HK-2 (cell line): ENCODE results near the gene IRF2.

Source experiments
- DNase-seq: peaks from one replicate; pipeline ENCODE4 v3.0.0-alpha.2; 2018; ENCODE audit not compliant: unreplicated experiment

Gene IRF2

GRCh38 chr4:184474263-184475095 lies at the start of gene IRF2:
Gene IRF2, minus strand, starts transcription at chr4:184474550. Its CDS starts 45,486 bp downstream, at chr4:184429064.
- DNase-seq: peak; percentile 96

DNA sequence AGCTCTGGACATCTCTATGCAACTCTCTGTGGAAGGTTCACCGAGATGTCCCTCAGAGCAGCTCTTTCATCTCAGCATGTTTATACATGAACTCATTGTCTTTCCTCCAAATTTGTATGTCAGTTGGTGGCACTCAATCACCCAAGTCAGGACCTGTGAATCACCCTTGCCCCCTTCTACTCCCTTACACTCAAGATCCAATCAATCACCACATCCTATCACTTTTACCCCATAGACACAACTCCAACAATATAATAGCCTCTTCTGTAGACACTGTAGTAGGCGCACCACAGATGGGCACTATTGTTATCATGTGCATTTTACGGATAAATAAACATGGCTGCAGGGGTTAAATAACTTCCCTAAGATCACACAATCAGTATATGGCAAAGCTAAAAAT lies 41.3 kb upstream of the IRF2 start:
- no peak for DNase-seq

- DNase-seq: peak; percentile 43
Measured at GRCh38 chr4:184514121-184514988, 40.0 kb upstream of the IRF2 start.

DNA sequence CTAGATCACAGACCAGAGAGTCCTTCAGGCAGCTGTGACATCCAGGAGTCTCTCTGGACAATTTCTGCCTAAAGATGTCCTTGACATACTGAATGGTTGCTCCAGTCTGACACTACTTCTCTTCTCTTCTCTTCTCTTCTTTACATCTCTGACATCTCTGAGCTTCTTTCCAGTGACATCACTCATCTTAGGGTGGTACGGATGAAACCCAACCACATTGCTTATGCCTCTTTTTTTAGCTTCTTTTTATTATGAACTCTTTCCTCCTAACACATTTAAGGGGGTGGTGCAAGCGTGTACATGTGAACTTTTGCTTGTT lies 39.4 kb upstream of the IRF2 start:
- DNase-seq: no peak

- DNase-seq: no peak
Measured at GRCh38 chr4:184511156-184511555, 36.8 kb upstream of the IRF2 start.

DNA sequence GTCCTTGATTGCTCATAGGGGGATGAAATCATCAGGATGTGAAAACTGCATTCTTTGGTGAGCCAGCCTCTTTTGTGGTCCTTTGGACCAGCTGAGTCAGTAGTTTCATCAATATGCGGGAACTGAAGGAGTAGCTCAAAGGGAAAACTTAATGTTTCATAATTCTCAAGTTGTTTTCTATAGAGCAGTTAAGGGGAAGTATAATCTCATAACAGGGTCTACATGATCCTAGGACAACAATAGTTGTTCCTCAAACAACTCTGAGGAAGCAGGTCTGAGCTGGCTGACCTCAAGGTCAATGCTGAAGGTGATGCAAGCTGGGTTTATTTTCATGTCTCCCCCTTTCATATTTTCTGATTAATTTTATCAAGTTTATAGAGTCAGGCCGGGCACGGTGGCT lies 36.1 kb upstream of the IRF2 start:
- DNase-seq: no peak

- no peak for DNase-seq
Measured at GRCh38 chr4:184506527-184507121, 32.3 kb upstream of the IRF2 start.

DNA sequence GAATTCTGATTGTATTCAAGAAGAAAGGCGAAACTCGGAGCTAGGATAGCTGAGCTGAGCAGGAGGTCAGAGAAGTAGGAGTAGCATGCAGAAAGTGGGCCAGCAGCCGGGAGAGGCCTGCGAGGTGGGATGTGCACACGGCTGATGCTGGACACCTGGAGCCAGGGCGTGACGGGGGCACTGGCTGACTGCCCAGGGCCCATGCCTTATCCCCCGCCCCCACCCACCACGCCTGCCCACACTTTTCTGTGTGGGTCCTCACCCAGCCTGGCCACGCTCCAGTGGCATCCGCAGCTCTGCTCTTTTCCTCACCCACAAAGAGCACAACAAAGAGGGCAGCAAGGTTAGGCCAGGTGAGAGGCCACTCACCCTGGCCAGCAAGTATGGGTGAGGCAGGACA lies 30.0 kb upstream of the IRF2 start:
- DNase-seq: no peak

- DNase-seq: no peak
Measured at GRCh38 chr4:184503869-184504300, 29.5 kb upstream of the IRF2 start.

GRCh38 chr4:184500748-184501589 lies 26.6 kb upstream of the IRF2 start:
- DNase-seq: no peak

DNA sequence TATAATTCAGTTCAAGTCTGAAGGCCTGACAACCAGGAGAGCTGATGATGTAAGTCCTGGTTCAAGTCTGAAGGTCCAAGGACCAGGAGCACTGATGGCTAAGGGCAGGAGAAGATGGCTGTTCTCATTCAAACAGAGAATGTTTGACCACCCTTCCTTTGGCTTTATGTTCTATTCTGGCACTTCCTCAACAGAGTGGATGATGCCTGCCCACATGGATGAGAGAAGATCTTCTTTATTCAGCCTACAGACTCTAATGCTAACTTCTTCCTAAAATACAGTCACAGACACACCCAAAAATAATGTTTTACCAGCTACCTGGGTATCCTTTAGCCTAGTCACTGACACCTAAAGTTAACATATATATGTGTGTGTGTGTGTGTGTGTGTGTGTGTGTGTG lies 25.6 kb upstream of the IRF2 start:
- DNase-seq: no peak

DNA sequence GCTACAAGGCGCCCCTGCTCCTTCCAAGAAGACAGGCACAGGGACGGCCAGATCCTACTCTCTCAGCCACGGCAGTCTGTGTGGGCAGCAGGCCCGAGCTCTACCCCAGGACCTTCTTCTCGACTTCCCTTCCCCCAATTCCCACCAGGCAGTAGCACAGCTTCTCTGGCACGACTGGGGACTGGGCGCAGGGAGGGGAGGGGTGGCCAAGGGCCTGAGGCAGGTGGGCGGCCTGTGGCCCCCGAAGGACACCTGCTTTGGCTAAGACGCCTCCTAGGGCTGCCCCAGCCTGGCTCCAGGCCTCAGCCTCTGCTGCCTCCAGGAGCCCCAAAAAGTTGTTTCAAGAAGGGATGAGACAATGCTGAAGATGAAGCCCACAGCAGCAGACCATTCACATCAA lies 24.2 kb upstream of the IRF2 start:
- DNase-seq: no peak

DNA sequence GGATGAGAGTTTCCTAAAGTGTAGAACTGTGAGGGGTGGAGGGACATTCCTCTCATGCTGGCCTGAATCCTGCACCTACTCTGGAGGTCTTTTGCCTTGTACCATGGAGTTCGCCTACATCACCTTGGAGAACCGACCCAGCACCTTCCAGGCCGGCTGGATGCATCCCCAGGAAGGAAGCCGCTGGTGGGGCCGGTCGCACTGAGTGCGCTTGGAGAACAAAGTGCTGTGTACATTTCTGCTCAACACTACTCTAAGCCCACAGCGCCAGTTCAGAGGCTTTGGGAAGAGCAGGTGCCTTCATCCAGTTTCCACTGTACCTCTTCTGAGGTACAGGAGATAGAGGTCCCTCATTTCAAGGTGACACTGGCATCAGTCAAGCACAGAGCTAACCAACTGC lies 15.4 kb upstream of the IRF2 start:
- no peak for DNase-seq

- no peak for DNase-seq
Measured at GRCh38 chr4:184487503-184487902, 13.2 kb upstream of the IRF2 start.

DNA sequence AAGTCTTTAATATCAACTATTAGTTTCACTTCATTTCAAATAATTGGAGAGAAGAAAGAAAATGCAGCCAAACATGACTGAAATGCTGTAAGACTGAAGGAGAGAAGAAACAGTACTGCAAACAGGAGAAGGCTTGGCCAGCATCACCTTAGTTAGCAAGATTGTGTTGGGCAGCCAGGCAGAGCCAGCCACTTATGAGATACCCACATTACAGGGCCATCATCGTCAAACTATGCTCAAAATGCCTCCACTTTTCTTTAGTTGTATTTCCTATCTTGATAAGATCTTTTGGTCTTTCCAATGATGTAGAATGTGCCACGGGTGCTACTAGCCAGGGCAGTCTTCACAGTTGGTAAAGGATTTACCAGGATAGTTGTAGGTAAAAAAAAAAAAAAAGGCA lies 10.9 kb upstream of the IRF2 start:
- DNase-seq: no peak

GRCh38 chr4:184481544-184481943 lies 7.2 kb upstream of the IRF2 start:
- no peak for DNase-seq

GRCh38 chr4:184479516-184479950 lies 5.2 kb upstream of the IRF2 start:
- DNase-seq: no peak

DNA sequence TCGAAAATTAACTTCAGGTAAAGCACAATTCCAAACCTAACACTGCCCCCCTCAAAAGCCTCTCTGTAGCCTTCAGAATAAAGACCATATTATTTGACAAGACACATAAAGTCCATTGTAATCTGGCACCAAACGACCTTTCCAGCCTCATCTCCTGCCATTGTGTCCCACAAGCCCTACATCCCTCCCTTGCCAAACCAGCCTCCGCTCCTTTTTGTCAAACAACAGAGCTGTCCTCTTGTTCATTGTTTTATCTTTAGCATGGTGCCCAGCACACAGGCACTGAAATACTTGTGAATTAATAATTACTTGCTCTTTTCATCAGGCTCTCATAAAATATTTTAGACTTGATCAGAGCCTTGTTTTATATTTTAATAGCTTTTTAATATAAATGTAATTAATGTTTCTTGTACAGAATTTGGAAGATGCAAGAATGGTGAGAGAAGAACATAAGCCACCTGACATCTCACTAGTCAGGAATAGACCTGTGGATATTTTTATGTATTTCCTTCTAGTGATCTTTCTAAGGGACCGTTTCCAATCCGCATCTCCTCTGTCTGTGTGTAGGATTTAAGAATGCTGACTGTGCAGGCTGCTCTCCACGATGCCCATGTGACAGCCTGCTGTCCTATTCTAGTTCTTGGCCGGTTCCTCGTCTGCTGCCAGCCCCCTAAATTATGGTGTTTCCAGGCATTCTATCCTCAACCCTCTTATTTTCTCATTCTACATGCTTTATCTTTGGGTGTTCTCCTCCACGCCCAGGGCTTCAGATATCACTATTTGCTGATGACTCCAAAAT lies 3.0 kb upstream of the IRF2 start:
- no peak for DNase-seq

- DNase-seq: no peak
Measured at GRCh38 chr4:184476695-184477094, 2.3 kb upstream of the IRF2 start.

GRCh38 chr4:184475498-184475897 lies 1.1 kb upstream of the IRF2 start:
- no peak for DNase-seq

DNA sequence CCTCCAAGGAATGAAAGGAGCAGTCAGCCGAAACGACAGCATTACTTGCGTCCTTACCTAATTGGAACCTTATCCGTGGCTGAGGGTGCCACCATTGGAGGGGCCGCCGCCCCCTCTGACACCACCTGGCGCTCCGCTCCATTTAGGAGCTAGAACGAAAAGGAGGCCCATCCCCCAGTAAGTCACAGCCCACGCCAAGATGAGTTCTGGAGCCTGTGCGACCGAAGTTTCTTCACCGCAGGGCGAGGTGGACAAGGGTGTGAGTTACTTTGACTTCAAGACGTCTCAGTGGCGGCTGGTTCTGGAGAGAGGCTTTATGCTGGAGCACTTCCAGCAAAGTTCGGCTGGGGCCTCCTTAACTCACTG lies 729 bp upstream of the IRF2 start:
- DNase-seq: peak; percentile 33
